Urothelium cell line (cell line): ENCODE results near the gene UIMC1.
"Not testable (repeated sequence)": the region's sequence is repeated elsewhere in the genome, so short reads cannot be mapped to it uniquely, and the experiment has no call there.

Experiments used
- DNase-seq: peaks from one replicate; pipeline ENCODE4 v3.0.0; 2011; ENCODE audit warnings: low spot score, mixed read lengths
- FAIRE-seq: peaks from 2 replicates; lab custom pipeline; 2011; peaks lifted over from hg19 to GRCh38; lab: Jason Lieb, UNC

The UIMC1 gene

DNA sequence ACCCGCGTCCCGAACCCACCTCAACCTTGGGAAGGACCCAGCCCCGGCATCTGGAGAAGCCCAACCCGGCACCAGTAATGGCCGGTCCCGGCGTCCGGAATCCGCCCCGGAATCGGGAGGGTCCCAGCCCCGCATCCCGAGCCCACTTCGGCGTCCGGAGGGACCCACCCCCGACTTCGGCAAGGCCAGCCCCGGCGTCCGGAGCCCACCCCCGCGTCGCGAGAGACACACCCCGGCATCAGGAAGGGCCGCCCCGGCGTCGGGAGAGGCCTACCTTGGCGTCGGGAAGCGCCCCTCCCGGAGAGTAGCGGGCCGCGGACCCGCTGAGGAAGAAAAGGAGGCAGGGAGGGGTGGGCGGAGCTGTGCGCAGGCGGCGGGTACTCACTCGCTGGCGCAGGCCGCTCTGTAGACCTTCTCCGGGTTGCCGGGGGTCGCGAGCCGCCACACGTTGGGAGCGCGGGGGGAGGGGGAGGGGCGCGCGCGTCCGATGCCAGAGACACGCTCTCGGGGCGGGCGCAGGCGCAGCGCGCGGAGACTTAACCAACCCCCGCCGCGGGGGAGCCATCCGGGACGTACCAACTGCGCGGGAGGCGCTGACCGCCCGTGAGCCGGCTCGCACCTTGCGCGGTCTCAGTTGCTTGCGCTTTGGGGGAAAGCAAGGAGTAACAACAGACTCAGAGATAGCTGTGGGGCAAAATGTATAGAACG, at the start of gene UIMC1:
Gene UIMC1 (minus strand): TSS at position 515 of the 708 bp plus-strand sequence. CDS start 24,164 bp downstream, outside the sequence.
- DNase-seq: peak; percentile 94
- FAIRE-seq: no peak

GRCh38 chr5:177049285-177049684, 42.7 kb upstream of the UIMC1 start:
- FAIRE-seq: no peak
- no peak for DNase-seq

DNA sequence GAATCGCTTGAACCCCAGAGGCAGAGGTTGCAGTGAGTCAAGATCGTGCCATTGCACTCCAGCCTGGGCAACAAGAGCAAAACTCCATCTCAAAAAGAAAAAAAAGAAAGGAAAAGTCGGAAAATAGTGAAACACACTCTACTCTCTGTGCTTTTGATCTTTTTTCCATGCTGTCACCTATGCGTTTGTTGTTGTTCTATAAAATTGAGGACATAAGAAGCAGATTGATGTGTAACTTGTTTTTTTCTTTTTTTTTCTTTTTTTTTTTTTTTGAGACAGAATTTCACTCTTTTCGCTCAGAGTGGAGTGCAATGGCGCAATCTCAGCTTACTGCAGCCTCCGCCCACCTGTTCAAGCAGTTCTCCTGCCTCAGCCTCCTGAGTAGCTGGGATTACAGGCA, 42.0 kb upstream of the UIMC1 start:
- DNase-seq, FAIRE-seq: not testable (repeated sequence)

- FAIRE-seq (no peak), DNase-seq (no peak)
These were observed 39.1 kb upstream of the UIMC1 start for GRCh38 chr5:177045631-177046030.

- DNase-seq (no peak), FAIRE-seq (no peak)
These were observed 38.1 kb upstream of the UIMC1 start for GRCh38 chr5:177044641-177045040.

DNA sequence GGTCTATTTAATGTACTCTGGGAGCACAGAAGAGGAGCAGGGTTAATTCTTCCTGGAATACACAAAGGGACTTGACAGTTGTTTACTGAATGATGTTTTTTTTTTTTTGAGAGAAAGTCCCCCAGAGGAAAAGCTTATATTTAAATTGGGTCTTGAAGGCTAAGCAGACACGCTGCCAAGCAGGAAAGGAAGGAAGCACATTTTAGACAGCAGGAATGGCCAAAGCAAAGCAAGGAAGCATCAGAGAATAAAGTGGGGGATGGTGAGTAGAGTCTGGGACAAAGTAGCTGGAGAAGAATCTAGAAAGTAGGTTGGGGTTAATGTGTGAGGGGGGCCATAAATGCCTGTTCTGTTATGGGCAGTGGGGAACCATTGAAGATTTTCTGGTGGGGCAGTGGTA, 37.4 kb upstream of the UIMC1 start:
- DNase-seq (no peak), FAIRE-seq (no peak)

DNA sequence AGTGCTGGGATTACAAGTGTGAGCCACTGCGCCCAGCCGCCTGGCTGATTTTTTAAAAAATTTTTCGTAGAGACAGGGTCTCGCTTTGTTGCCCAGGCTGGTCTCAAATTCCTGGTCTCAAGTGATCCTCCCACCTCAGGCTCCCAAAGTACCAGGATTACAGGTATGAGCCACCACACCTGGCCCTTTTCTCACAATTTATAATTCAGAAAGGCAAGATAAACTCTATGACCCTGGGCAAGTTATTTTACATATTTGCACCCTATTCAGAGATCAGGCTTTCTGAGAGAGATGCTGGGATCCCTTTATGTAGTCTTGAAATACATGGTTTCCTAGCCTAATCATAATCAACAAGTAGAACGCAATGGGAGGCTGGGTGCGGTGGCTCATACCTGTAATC, 36.5 kb upstream of the UIMC1 start:
- no peak for FAIRE-seq
- DNase-seq: no peak

DNA sequence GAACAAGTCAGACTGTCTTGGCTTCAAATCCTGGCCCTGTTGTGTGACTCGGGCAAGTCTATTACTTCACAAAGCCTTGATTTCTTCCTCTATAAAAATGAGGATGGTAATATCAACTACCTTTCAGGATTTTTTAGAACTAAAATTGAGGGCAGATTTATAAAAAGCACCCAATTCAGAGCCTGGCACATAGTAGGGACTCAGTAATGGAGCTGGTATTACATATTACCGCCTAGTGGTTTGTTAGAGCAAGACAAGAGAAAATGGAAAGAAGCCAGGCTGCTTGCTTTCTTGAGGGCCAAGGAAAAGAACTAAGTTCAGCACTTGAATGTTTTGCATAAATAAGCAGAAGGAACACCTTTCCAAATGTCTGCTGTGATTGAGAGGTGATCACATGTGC, 35.4 kb upstream of the UIMC1 start:
- no peak for FAIRE-seq

GRCh38 chr5:177040814-177041420, 34.3 kb upstream of the UIMC1 start:
- DNase-seq: no peak
- FAIRE-seq: no peak

More for the DNA sequence above, 35.4 kb upstream of the UIMC1 start:
- DNase-seq: no peak

- DNase-seq (no peak), FAIRE-seq (no peak)
These were observed 30.3 kb upstream of the UIMC1 start for GRCh38 chr5:177036921-177037320.

DNA sequence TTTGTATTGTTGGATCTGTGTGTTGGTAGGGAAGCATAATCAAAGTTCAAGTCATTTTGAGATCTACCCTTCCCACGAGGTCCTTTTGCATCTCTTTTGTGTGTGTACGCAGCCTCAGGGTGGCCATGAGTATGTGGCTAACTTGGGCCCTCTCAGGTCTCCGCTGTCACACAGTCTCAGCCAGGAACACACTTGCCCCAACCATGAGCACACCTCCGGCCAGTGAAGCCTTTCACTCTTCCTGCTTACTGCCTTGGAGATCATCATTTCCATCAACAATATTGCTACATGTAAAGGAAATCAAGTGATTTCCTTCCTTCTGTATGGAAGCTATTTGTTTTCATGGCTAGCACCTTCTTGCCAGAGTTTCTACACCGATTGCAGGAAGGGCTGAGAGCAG, 29.9 kb upstream of the UIMC1 start:
- FAIRE-seq: no peak
- DNase-seq: no peak

- no peak for DNase-seq
- FAIRE-seq: no peak
These were observed 29.4 kb upstream of the UIMC1 start for GRCh38 chr5:177035976-177036375.

DNA sequence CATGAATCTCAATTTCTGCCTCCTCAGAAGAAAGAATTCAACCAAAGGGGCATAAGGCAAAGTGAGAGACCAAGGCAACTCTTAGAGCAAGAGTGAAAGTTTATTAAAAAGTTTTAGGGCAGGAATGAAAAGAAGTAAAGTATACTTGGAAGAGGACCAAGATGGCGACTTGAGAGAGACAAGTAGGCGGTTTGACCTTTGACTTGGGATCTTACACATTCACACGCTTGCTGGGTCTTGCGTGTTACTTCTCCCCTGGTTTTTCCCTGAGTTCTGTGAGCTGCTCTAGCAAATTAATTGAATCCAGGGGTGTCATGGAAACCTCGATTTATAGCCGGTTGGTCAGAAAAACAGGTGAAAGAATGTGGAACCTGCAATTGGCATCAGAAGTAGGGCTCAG, 22.9 kb upstream of the UIMC1 start:
- FAIRE-seq: no peak

GRCh38 chr5:177027665-177028064, 21.1 kb upstream of the UIMC1 start:
- no peak for FAIRE-seq
- no peak for DNase-seq

More for the DNA sequence above, 22.9 kb upstream of the UIMC1 start:
- DNase-seq: no peak

DNA sequence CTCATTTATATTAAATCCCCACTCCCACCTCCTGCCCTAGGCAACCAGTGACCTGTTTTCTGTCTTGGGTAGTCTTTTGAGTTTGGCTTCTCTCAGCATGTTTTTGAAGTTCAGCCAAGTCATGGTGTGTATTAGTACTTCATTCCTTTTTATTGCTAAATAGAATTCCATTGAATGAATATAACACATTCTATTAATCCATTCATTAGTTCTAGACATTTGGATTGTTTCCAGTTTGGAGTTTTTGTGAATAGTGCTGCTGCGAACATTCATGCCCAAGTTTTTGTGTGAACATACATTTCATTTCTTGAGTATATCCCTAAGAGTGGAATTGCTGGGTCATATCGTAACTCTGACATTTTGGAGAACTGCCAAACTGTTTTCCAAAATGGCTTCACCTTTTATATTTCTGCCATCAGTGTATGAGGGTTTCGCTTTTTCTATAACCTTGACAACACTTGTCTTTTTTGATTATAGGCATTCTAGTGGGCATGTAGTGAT, 18.6 kb upstream of the UIMC1 start:
- DNase-seq: no peak
- no peak for FAIRE-seq

DNA sequence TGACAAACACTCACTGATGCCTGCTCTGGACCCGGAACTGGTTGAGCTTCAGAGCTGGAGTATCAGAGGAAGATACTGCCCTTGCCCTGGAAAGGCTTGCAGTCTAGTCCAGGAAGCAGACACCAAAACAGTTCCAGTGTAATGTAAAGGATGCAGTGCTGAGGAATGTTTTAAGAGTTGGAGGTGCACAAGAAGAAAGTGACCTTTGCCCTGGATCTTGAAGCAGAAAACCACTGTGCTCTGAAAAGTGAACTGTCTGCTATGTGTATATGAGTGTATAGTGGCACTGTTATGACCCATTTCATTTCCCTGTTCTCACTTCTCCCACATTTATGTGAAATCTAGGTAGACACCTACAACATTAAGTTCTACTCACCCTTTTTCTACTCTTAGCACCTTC, 18.0 kb upstream of the UIMC1 start:
- DNase-seq: no peak
- no peak for FAIRE-seq

GRCh38 chr5:177023303-177023664, 16.7 kb upstream of the UIMC1 start:
- DNase-seq: peak; percentile 11
- FAIRE-seq: no peak

DNA sequence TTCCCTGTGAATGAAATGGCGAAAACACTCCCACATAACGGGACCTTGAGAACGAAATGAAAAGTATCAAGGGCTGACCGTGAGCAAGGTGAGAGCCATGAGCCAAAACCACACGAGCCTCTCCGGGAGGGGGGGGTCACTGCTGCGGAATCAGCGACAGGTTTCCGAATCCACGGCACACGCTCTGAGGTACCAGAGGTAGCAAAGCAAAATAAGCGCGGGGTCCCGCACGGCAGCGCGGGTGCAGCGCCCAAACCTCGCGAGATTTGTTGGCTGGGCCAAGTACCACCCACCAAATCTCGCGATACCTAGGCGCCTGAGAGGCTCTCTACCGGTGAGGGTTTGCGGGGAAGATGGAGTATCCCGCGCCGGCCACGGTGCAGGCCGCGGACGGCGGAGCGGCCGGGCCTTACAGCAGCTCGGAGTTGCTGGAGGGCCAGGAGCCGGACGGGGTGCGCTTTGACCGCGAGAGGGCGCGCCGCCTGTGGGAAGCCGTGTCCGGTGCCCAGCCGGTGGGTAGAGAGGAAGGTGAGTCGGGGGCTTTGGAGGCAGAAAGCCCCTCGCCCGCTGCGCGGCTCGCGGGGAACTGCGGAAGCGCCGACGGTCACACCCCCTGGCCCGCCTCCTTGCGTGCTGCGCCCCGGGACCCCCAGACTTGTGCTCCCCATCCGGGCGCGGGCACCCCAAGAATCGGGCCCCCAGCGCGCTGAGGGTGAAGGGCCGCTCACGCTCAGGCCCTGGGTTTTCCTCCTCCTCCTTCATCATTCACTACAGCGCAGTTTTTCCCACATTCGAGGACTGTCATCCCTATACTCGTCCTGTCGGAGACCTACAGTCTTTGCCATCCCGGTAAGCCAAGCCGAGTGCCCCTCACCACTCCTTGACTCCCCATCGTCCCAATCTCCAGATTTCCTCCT, 16.1 kb upstream of the UIMC1 start, which contains the start of gene ZNF346:
Gene ZNF346 (plus strand): TSS at position 311 of the 917 bp plus-strand sequence. CDS start 43 bp downstream, at position 354.
- FAIRE-seq: no peak
- DNase-seq: peak; percentile 98

GRCh38 chr5:177020033-177020432, 13.5 kb upstream of the UIMC1 start:
- DNase-seq (no peak), FAIRE-seq (no peak)

GRCh38 chr5:177018341-177018740, 11.8 kb upstream of the UIMC1 start:
- FAIRE-seq (no peak), DNase-seq (no peak)

DNA sequence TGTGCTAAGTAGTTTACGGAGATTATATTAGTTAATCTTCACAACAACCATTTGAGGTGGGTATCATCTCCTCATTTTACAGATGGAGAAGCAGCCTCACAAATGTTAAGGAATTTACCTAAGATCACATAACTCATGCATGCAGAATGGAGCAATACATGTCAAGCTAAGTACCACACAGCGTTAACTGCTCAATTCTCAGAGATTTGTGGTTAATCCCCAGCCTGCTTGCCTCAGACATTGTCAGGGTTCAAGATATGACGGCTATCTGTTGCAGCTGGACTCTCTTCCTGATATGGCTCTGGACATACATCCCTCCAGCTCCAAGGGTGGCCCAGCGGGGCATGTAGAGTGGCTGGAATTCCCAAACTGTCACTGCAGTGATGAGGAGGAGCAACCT, 8.6 kb upstream of the UIMC1 start:
- no peak for FAIRE-seq
- no peak for DNase-seq
